Muscle layer of duodenum (tissue), 2 donors: ENCODE measurements around the gene BRPF1.

Experiments
- H3K27ac ChIP-seq: one replicate; pipeline ENCODE4 v1.7.0; 2013; ENCODE audit warnings: mild to moderate bottlenecking, low read length
- H3K27me3 ChIP-seq: one replicate; pipeline ENCODE4 v1.7.0; 2013; ENCODE audit warnings: low read depth, mild to moderate bottlenecking, control low read depth, low read length
- H3K36me3 ChIP-seq, 2 donors: one replicate each; pipeline ENCODE4 v1.7.0; 2013; ENCODE audit warnings: low read length in 2 of 2, control low read depth in 1 of 2, mild to moderate bottlenecking in 1 of 2; ENCODE audit not compliant: insufficient read depth in 2 of 2, control insufficient read depth in 1 of 2
- H3K4me1 ChIP-seq, 2 donors: one replicate each; pipeline ENCODE4 v1.7.0; 2013; ENCODE audit warnings: low read length in 2 of 2, mild to moderate bottlenecking in 2 of 2, control low read depth in 1 of 2, moderate library complexity in 1 of 2; ENCODE audit not compliant: insufficient read depth in 2 of 2, control insufficient read depth in 1 of 2
- H3K4me3 ChIP-seq, 2 donors: one replicate each; pipeline ENCODE4 v1.7.0; 2013; ENCODE audit warnings: low read length in 2 of 2, low read depth in 1 of 2, mild to moderate bottlenecking in 1 of 2
- H3K9me3 ChIP-seq, 2 donors: one replicate each; pipeline ENCODE4 v1.7.0; 2013; ENCODE audit warnings: low read length in 2 of 2, control low read depth in 1 of 2, mild to moderate bottlenecking in 1 of 2; ENCODE audit not compliant: control insufficient read depth in 1 of 2
- donor health status: healthy.

Gene BRPF1

GRCh38 chr3:9703240-9703639, 28.3 kb upstream of the BRPF1 start:
- no peaks in the 10 kb centered on the region for H3K27me3 ChIP-seq
- no peak overlapping the region for H3K27ac ChIP-seq
- H3K36me3 ChIP-seq, result peaks cover 17 to 42% of the 10 kb centered on the region in 2 donors
- no peaks in the 10 kb centered on the region for H3K9me3 ChIP-seq
- H3K4me1 ChIP-seq, result peaks cover 0 to 19% of the 10 kb centered on the region in 2 donors
- no peak overlapping the region for H3K4me3 ChIP-seq

- no peaks in the 10 kb centered on the region for H3K27me3 ChIP-seq
- H3K4me1 ChIP-seq, result peaks cover 0 to 19% of the 10 kb centered on the region in 2 donors
- peak within 1 kb of the TSS in 1 of 2 donors; percentile 39 for H3K4me3 ChIP-seq
- peaks cover 14 to 38% of the 10 kb centered on the region in 2 donors for H3K36me3 ChIP-seq
- no peaks in the 10 kb centered on the region for H3K9me3 ChIP-seq
- no peak within 1 kb of the TSS for H3K27ac ChIP-seq
These were observed 27.7 kb upstream of the BRPF1 start, which contains the start of gene CPNE9 for GRCh38 chr3:9703736-9704346. CPNE9 (plus strand) TSS chr3:9703833; CDS start chr3:9703997, 164 bp downstream.

- H3K4me1 ChIP-seq, result peaks cover 0 to 19% of the 10 kb centered on the region in 2 donors
- peaks cover 14 to 32% of the 10 kb centered on the region in 2 donors for H3K36me3 ChIP-seq
- peak overlapping the region in 1 of 2 donors; percentile 39 for H3K4me3 ChIP-seq
- H3K9me3 ChIP-seq, result no peaks in the 10 kb centered on the region
- H3K27ac ChIP-seq, result no peak overlapping the region
- H3K27me3 ChIP-seq, result no peaks in the 10 kb centered on the region
These were observed 26.9 kb upstream of the BRPF1 start for GRCh38 chr3:9704347-9705322.

- Histone ChIP-seq H3K4me1 (peaks cover 0 to 3% of the 10 kb centered on the region in 2 donors), H3K9me3 (no peaks in the 10 kb centered on the region), H3K27me3 (no peaks in the 10 kb centered on the region), H3K4me3 (no peak overlapping the region), H3K27ac (no peak overlapping the region), H3K36me3 (no peaks in the 10 kb centered on the region)
These were observed 21.3 kb upstream of the BRPF1 start for GRCh38 chr3:9710174-9710739.

GRCh38 chr3:9712415-9712814, 19.1 kb upstream of the BRPF1 start:
- Histone ChIP-seq H3K4me3 (no peak overlapping the region), H3K9me3 (no peaks in the 10 kb centered on the region), H3K27ac (no peak overlapping the region), H3K36me3 (no peaks in the 10 kb centered on the region), H3K4me1 (peaks cover 0 to 6% of the 10 kb centered on the region in 2 donors), H3K27me3 (no peaks in the 10 kb centered on the region)

GRCh38 chr3:9713142-9713541, 18.4 kb upstream of the BRPF1 start:
- Histone ChIP-seq H3K4me3 (no peak overlapping the region), H3K9me3 (no peaks in the 10 kb centered on the region), H3K27ac (no peak overlapping the region), H3K36me3 (no peaks in the 10 kb centered on the region), H3K27me3 (no peaks in the 10 kb centered on the region), H3K4me1 (peaks cover 0 to 6% of the 10 kb centered on the region in 2 donors)

GRCh38 chr3:9715136-9715535, 16.4 kb upstream of the BRPF1 start:
- Histone ChIP-seq H3K4me1 (peaks cover 0 to 6% of the 10 kb centered on the region in 2 donors), H3K27me3 (no peaks in the 10 kb centered on the region), H3K27ac (peak overlapping the region; percentile 3), H3K4me3 (no peak overlapping the region), H3K9me3 (no peaks in the 10 kb centered on the region), H3K36me3 (no peaks in the 10 kb centered on the region)

GRCh38 chr3:9715764-9716437, 15.6 kb upstream of the BRPF1 start:
- Histone ChIP-seq H3K36me3 (no peaks in the 10 kb centered on the region), H3K4me1 (peaks cover 0 to 6% of the 10 kb centered on the region in 2 donors), H3K4me3 (no peak overlapping the region), H3K27ac (peak overlapping the region; percentile 64), H3K9me3 (no peaks in the 10 kb centered on the region), H3K27me3 (no peaks in the 10 kb centered on the region)

GRCh38 chr3:9716801-9717555, 14.6 kb upstream of the BRPF1 start:
- no peaks in the 10 kb centered on the region for H3K36me3 ChIP-seq
- no peaks in the 10 kb centered on the region for H3K27me3 ChIP-seq
- H3K4me3 ChIP-seq, result no peak overlapping the region
- no peak overlapping the region for H3K27ac ChIP-seq
- peaks cover 0 to 12% of the 10 kb centered on the region in 2 donors for H3K4me1 ChIP-seq
- H3K9me3 ChIP-seq, result no peaks in the 10 kb centered on the region

GRCh38 chr3:9717563-9717962, 14.0 kb upstream of the BRPF1 start:
- Histone ChIP-seq H3K9me3 (no peaks in the 10 kb centered on the region), H3K4me1 (peaks cover 0 to 12% of the 10 kb centered on the region in 2 donors), H3K36me3 (no peaks in the 10 kb centered on the region), H3K4me3 (no peak overlapping the region), H3K27ac (no peak overlapping the region), H3K27me3 (no peaks in the 10 kb centered on the region)
